HepG2 (cell line): ENCODE results near the gene EPS8. TPM values are rescaled to one million over a fixed set of nuclear protein-coding genes. Genes with fewer than 3 reads are reported as not detected.

Experiments
- ATAC-seq: fragments of 200-7000 bp; cut with Tn5 transposase; 3 replicates; pipeline ENCODE4 v1.9.1; 2020; ENCODE audit warnings: mild to moderate bottlenecking, moderate library complexity
- BruUV-seq: library from RNA; stranded (reverse); fragments of 400-500 nt; replicated peaks from 2 replicates; lab custom pipeline; 2021; lab: Mats Ljungman, UMichigan
- CTCF ChIA-PET: fragments of 300-600 bp; formaldehyde crosslinking; extraction: SDS; loops from one replicate; lab custom pipeline; 2021; ENCODE audit warnings: low total read pairs, inconsistent platforms, low intra/inter-chr PET ratio; lab: Yijun Ruan, JAX
- POLR2A ChIA-PET: fragments of 350-600 bp; sonication (Branson Sonifier 250); formaldehyde crosslinking; loops from one replicate; lab custom pipeline; 2020; ENCODE audit warnings: antibody characterized with exemption, inconsistent platforms; lab: Yijun Ruan, JAX
- DNase-seq: peaks from one replicate; pipeline ENCODE4 v3.0.0-alpha.2; 2015; ENCODE audit warnings: low spot score
- FAIRE-seq: peaks from 3 replicates; lab custom pipeline; 2011; peaks lifted over from hg19 to GRCh38; lab: Jason Lieb, UNC
- H2AFZ ChIP-seq: one replicate; pipeline ENCODE4 v1.6.1; 2011; ENCODE audit warnings: low read length, inconsistent platforms
- H3K27ac ChIP-seq: fragments of 300-600 bp; 3 replicates; pipeline ENCODE4 v1.8.0; 2011; ENCODE audit warnings: mixed run types, mild to moderate bottlenecking, mixed read lengths, low read length, inconsistent platforms; ENCODE audit not compliant: insufficient read depth; ENCODE audit errors: extremely low read length
- H3K27me3 ChIP-seq, 2 experiments: fragments of 200-600 bp in 1 of 2; 2 replicates in 1 of 2; 3 replicates in 1 of 2; pipeline versions ENCODE4 v1.6.0 to v1.8.0; 2011; ENCODE audit warnings: low read length in 2 of 2, mild to moderate bottlenecking in 2 of 2, moderate library complexity in 2 of 2, inconsistent platforms in 1 of 2; ENCODE audit not compliant: insufficient read depth in 2 of 2, control insufficient read depth in 1 of 2
- H3K36me3 ChIP-seq, 2 experiments: fragments of 200-600 bp in 1 of 2; replicated peaks in 1 of 2; 2 replicates in 1 of 2; 3 replicates in 1 of 2; pipeline versions ENCODE4 v1.5.1 to v1.8.0; 2011; ENCODE audit warnings: low read length in 2 of 2, inconsistent platforms in 1 of 2; ENCODE audit not compliant: insufficient read depth in 2 of 2, control insufficient read depth in 1 of 2
- H3K4me1 ChIP-seq: 2 replicates; pipeline ENCODE4 v1.5.1; 2012; ENCODE audit warnings: low read length, inconsistent platforms; ENCODE audit not compliant: insufficient read depth
- H3K4me2 ChIP-seq: 2 replicates; pipeline ENCODE4 v1.6.0; 2011; ENCODE audit warnings: low read depth, low read length, inconsistent platforms
- H3K4me3 ChIP-seq, 3 experiments: fragments of 200-600 bp in 1 of 3; sonication (generic), shearing (Covaris generic) in 1 of 3; replicated peaks in 1 of 3; 2 replicates each; pipeline ENCODE4 v1.5.1; 2011 to 2016; ENCODE audit warnings: low read length in 3 of 3, inconsistent platforms in 2 of 3, low read depth in 2 of 3, mild to moderate bottlenecking in 2 of 3, control low read depth in 1 of 3, mixed read lengths in 1 of 3; ENCODE audit not compliant: insufficient read depth in 1 of 3
- H3K79me2 ChIP-seq: one replicate; pipeline ENCODE4 v1.6.1; 2011; ENCODE audit warnings: low read length, inconsistent platforms; ENCODE audit not compliant: insufficient read depth
- H3K9ac ChIP-seq: 2 replicates; pipeline ENCODE4 v1.6.0; 2011; ENCODE audit warnings: mild to moderate bottlenecking, low read depth, low read length, inconsistent platforms; ENCODE audit not compliant: insufficient read depth
- H3K9me3 ChIP-seq: 2 replicates; pipeline ENCODE4 v1.5.1; 2012; ENCODE audit warnings: mild to moderate bottlenecking, low read length
- H4K20me1 ChIP-seq: 2 replicates; pipeline ENCODE4 v1.6.0; 2011; ENCODE audit warnings: inconsistent platforms, mild to moderate bottlenecking, low read length, moderate library complexity; ENCODE audit not compliant: insufficient read depth
- CREB1 ChIP-seq, 2 experiments: fragments of 450-650 bp in 1 of 2; IDR thresholded peaks; 2 replicates each; pipeline ENCODE4 v1.6.1; 2016 to 2017; ENCODE audit warnings: control low read depth in 1 of 2, mild to moderate bottlenecking in 1 of 2, missing compliant biosample characterization in 1 of 2, missing genetic modification characterization in 1 of 2
- MLX ChIP-seq: IDR thresholded peaks from 2 replicates; pipeline ENCODE4 v1.6.1; 2016
- NR0B2 ChIP-seq: sonication (generic); formaldehyde crosslinking; IDR thresholded peaks from 2 replicates; pipeline ENCODE4 v1.4.0; 2020; ENCODE audit warnings: mild to moderate bottlenecking, missing genetic modification reagents
- STAG1 ChIP-seq: sonication (generic); formaldehyde crosslinking; IDR thresholded peaks from 2 replicates; pipeline ENCODE4 v1.4.0; 2020; ENCODE audit warnings: missing genetic modification reagents
- XBP1 ChIP-seq: sonication (generic); formaldehyde crosslinking; IDR thresholded peaks from 2 replicates; pipeline ENCODE4 v1.5.0; 2020; ENCODE audit warnings: missing genetic modification reagents
- ZFAT ChIP-seq: sonication (generic); formaldehyde crosslinking; conservative IDR thresholded peaks from 2 replicates; pipeline ENCODE4 v1.8.1; 2023; ENCODE audit warnings: missing genetic modification reagents, inconsistent platforms
- WGBS: methylation state at CpG from one replicate; pipeline ENCODE4 v1.1.6; 2017; ENCODE audit warnings: low lambda C conversion rate; 5-methylcytosine and 5-hydroxymethylcytosine counted together
- in situ Hi-C: cut with HindIII; loops from 2 replicates; pipeline ENCODE4 v1.10.0; 2017; ENCODE audit warnings: low pct_unique_long_range_greater_than_20kb; ENCODE audit not compliant: extremely low pct_ligation_motif_present
- intact Hi-C: fragments of 100-400 bp; cut with micrococcal nuclease; formaldehyde crosslinking; loops from one replicate; pipeline ENCODE4 v1.10.0; 2022; ENCODE audit not compliant: unreplicated experiment
- polyA plus RNA-seq, 8 experiments: library from polyadenylated mRNA; depleted of rRNA in 3 of 8; stranded (reverse) in 7 of 8; unstranded in 1 of 8; fragments of >200 nt; fragmentation: Illumina TruSeq in 4 of 8; extraction: Trizol in 4 of 8; gene quantifications; 2 replicates each; pipeline versions ENCODE4 v1.2.1 to v1.2.3, GENCODE V29; 2011 to 2016; ENCODE audit warnings: low read depth in 4 of 8, missing spikeins in 1 of 8, mixed read lengths in 1 of 8; ENCODE audit not compliant: insufficient read depth in 1 of 8
- total RNA-seq, 5 experiments: library from RNA; depleted of rRNA; stranded (reverse); fragments of >200 nt; fragmentation: Illumina TruSeq; extraction: Trizol; gene quantifications; 2 replicates each; pipeline ENCODE4 v1.2.3, GENCODE V29; 2016; ENCODE audit warnings: low read depth in 1 of 5
- TF ChIP-seq, protein P1 (sequence below): sonication (generic); formaldehyde crosslinking; IDR thresholded peaks from 2 replicates; pipeline ENCODE4 v1.5.0; 2020; ENCODE audit warnings: mild to moderate bottlenecking, missing genetic modification reagents, moderate library complexity

EPS8 gene
- total and polyA plus RNA-seq, 2 of the 13 experiments (the other 11 are each of a cell fraction or from before 2014, with no cell fraction given): 37.1 to 43.4 TPM

GRCh38 chr12:15581006-15581405, 208.2 kb downstream of the EPS8 start (continued):
- no peak for TF ChIP-seq NR0B2 (CRISPR knock-in tag)
- TF ChIP-seq ZFAT (CRISPR knock-in tag): peak; percentile 98
- TF ChIP-seq CREB1 (IDR thresholded peaks at IDR 0.05): no peak
- TF ChIP-seq CREB1 (CRISPR knock-in tag; IDR thresholded peaks at IDR 0.05): 0 out of 2 replicates have a peak, but pooled peaks have one; percentile 17

- Histone ChIP-seq H3K4me2 (peak overlapping the region; percentile 53), H3K9ac (no peak overlapping the region; the same call in 1 of the 2 replicates), H3K36me3 (no peaks in the 10 kb centered on the region), H3K4me1 (peaks cover 11% of the 10 kb centered on the region; the same call in 1 of the 2 replicates), H3K27ac (no peak overlapping the region), H2AFZ (no peak overlapping the region), H3K4me3 (peak overlapping the region in 1 of 3 experiments; percentile 20; a peak in 1 of 6 replicates), H3K27me3 (no peaks in the 10 kb centered on the region; a peak in 1 of 5 replicates), H3K79me2 (no peaks in the 10 kb centered on the region), H3K9me3 (no peaks in the 10 kb centered on the region)
- CTCF ChIA-PET: no interaction called here
- POLR2A ChIA-PET: no interaction called here
- intact Hi-C loops (no loop called here), in situ Hi-C loops (no loop called here)
- 18% methylated on average over 1 of the region's 1 CpG for WGBS
- BruUV-seq: no TSS peak
- no peak for DNase-seq
- peak; percentile 50; the same call in 2 of the 3 replicates for ATAC-seq
- TF ChIP-seq STAG1 (0 out of 2 replicates have a peak, but pooled peaks have one; percentile 10), MLX (CRISPR knock-in tag) (no peak), XBP1 (CRISPR knock-in tag) (no peak)
- TF ChIP-seq, protein P1, sequence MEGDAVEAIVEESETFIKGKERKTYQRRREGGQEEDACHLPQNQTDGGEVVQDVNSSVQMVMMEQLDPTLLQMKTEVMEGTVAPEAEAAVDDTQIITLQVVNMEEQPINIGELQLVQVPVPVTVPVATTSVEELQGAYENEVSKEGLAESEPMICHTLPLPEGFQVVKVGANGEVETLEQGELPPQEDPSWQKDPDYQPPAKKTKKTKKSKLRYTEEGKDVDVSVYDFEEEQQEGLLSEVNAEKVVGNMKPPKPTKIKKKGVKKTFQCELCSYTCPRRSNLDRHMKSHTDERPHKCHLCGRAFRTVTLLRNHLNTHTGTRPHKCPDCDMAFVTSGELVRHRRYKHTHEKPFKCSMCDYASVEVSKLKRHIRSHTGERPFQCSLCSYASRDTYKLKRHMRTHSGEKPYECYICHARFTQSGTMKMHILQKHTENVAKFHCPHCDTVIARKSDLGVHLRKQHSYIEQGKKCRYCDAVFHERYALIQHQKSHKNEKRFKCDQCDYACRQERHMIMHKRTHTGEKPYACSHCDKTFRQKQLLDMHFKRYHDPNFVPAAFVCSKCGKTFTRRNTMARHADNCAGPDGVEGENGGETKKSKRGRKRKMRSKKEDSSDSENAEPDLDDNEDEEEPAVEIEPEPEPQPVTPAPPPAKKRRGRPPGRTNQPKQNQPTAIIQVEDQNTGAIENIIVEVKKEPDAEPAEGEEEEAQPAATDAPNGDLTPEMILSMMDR (CRISPR knock-in tag): peak; percentile 32; the same call in 1 of the 2 replicates
- TF ChIP-seq, all 625 proteins: peak for 2
- H4K20me1 ChIP-seq: no peaks in the 10 kb centered on the region
- FAIRE-seq: no peak
Observed at GRCh38 chr12:15580431-15580830, 208.8 kb downstream of the EPS8 start.
